ENCODE data around the gene MMP10. TPM values are rescaled to one million over a fixed set of nuclear protein-coding genes. Genes with fewer than 3 reads are reported as not detected.

The MMP10 gene
- total RNA-seq = 2.1 and 22.0 TPM in 2 replicates

GRCh38 chr11:102780491-102780918 is at the start of gene MMP10:
Gene MMP10 (minus strand): TSS chr11:102780628. CDS start chr11:102780591, 37 bp downstream.

DNA sequence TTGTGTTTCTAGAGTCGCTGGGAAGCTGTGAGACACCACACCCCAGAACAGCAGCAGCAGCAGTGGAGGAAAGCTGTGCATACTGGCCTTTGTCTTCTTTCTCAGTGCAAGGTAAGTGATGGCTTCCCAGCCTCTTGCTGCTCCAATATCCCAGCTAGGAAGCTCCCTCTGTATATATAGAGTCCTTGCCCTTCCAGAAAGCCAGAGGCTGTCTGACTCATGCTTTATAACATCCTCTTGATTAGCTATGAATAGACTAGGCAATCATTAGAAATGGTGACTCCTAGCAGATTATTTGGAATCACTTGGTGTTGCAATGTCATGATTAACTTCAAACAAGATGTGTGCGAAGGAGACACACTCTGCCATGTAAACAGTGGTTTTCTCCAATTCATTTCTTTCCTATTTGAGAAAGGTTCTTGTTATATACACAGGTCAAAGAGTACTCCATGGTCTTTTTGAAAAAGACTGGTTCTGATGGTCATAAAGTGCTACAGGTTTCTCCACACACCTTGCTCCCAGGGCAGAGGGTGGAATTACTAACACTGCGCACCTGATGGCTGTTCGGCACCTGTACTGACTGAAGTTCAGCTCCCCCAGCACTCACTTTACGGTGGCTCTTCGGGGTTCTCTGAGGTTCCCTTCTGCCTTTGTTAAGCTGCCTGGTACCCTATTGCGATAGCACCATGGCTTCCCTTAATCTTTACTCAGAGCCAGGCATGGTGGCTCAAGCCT is 17.8 kb upstream of the MMP10 start, which contains the start of gene MMP1:
MMP1 (minus strand) TSS at position 149 of the 735 bp plus-strand sequence; CDS start at position 81, 68 bp downstream.

DNA sequence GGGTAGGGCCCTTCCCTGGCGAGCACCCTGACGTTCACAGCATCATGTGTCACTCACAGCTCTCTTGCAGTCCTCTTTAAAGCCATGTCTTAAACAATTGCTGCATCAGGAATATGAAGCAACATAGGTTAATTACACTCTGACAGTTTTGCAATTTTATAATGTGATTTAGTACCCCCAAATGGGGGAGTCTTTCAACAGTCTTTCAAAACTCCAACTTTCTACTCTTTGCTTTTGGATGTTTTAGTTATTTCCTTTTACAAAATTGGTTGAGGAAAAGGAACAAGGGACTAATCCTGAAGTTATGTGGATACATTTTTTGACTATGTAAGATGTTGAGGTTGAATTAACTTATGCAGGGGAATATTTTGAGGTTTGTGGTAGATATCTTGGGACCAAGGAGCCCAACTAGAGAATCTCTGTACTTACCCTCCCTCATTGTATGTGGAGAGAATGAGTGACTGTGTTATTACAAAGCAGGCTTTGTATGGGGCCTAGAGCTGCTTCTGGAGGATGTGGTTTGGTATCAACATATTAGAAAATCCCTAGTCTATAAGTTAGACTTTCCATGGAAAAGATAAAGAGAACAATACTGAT is 55.4 kb downstream of the MMP10 start, which contains the start of gene MMP8:
MMP8 (minus strand) TSS at position 51 of the 597 bp plus-strand sequence. CDS start 99 bp downstream, outside the sequence.

Other genes starting within 250 kb of the MMP10 start
- gene MMP7, start 249.9 kb downstream of the MMP10 start, total RNA-seq = 0.44 TPM in 1 of 2 replicates, not detected in the other
- gene MMP20, start 155.3 kb downstream of the MMP10 start, total RNA-seq = not detected in 2 replicates
- gene MMP27, start 74.9 kb downstream of the MMP10 start, total RNA-seq = not detected in 2 replicates
- gene MMP8, start 55.7 kb downstream of the MMP10 start, total RNA-seq = not detected in 2 replicates
- 32.1 and 734 TPM in 2 replicates for gene MMP1, start 17.5 kb upstream of the MMP10 start, total RNA-seq
- not detected in 2 replicates for gene MMP3, start 63.0 kb upstream of the MMP10 start, total RNA-seq
- not detected in 2 replicates for gene MMP12, start 94.4 kb upstream of the MMP10 start, total RNA-seq
- not detected in 2 replicates for gene MMP13, start 175.1 kb upstream of the MMP10 start, total RNA-seq

Measured in bladder microvascular endothelial cell (primary cell).